ENCODE measurements around the gene MACF1. TPM values are rescaled to one million over a fixed set of nuclear protein-coding genes. Genes with fewer than 3 reads are reported as not detected.
A peak's percentile ranks its signal among the peaks of the same experiment; 100 is the strongest.
"Not testable (repeated sequence)": the region's sequence is repeated elsewhere in the genome, so short reads cannot be mapped to it uniquely, and the experiment has no call there.

The MACF1 gene
- 10 to 100 TPM; 32.3 to 63.1 (median 61.9) TPM for polyA plus RNA-seq

GRCh38 chr1:39204441-39205081 is at the start of gene MACF1:
Gene MACF1 (plus strand): TSS chr1:39204695. CDS start chr1:39205023, 328 bp downstream.
- WGBS, 3 donors = 3 to 50% (median 6%) methylated on average over 9 of the region's 9 CpGs
- H3K27ac ChIP-seq (ENCODE audit: low read depth, low read length) = peak within 1 kb of the TSS; percentile 68

GRCh38 chr1:39157304-39157703 is 47.2 kb upstream of the MACF1 start:
- H3K27ac ChIP-seq (ENCODE audit: low read depth, low read length) = no peak overlapping the region

- no peak overlapping the region for H3K27ac ChIP-seq (ENCODE audit: low read depth, low read length)
- WGBS, 3 donors = 20 to 82% (median 72%) methylated on average over 11 of the region's 11 CpGs
Measured at GRCh38 chr1:39158327-39159086, 46.0 kb upstream of the MACF1 start.

- WGBS, 3 donors = 28 to 90% (median 85%) methylated on average over 1 of the region's 1 CpG
- H3K27ac ChIP-seq (ENCODE audit: low read depth, low read length) = no peak overlapping the region
Measured at GRCh38 chr1:39159224-39160036, 45.1 kb upstream of the MACF1 start.

- H3K27ac ChIP-seq (ENCODE audit: low read depth, low read length) = no peak overlapping the region
Measured at GRCh38 chr1:39160703-39161102, 43.8 kb upstream of the MACF1 start.

GRCh38 chr1:39161811-39162210 is 42.7 kb upstream of the MACF1 start:
- WGBS, 3 donors = 92 to 97% (median 96%) methylated on average over 8 of the region's 8 CpGs
- H3K27ac ChIP-seq (ENCODE audit: low read depth, low read length) = not testable (repeated sequence)

- H3K27ac ChIP-seq (ENCODE audit: low read depth, low read length) = no peak overlapping the region
Measured at GRCh38 chr1:39163469-39163868, 41.0 kb upstream of the MACF1 start.

- H3K27ac ChIP-seq (ENCODE audit: low read depth, low read length) = no peak overlapping the region
Measured at GRCh38 chr1:39164256-39164655, 40.2 kb upstream of the MACF1 start.

- WGBS, 3 donors = 76 to 91% (median 87%) methylated on average over 2 of the region's 2 CpGs
- H3K27ac ChIP-seq (ENCODE audit: low read depth, low read length) = no peak overlapping the region
Measured at GRCh38 chr1:39165049-39165448, 39.4 kb upstream of the MACF1 start.

- no peak overlapping the region for H3K27ac ChIP-seq (ENCODE audit: low read depth, low read length)
- 76 to 88% (median 86%) methylated on average over 1 of the region's 1 CpG for WGBS, 3 donors
Measured at GRCh38 chr1:39165488-39165887, 39.0 kb upstream of the MACF1 start.

- 77 to 82% (median 80%) methylated on average over 5 of the region's 5 CpGs for WGBS, 3 donors
- H3K27ac ChIP-seq (ENCODE audit: low read depth, low read length) = no peak overlapping the region
Measured at GRCh38 chr1:39167632-39168209, 36.8 kb upstream of the MACF1 start.

GRCh38 chr1:39168301-39169080 is 36.0 kb upstream of the MACF1 start:
- WGBS, 3 donors = 97 to 99% (median 98%) methylated on average over 9 of the region's 9 CpGs
- no peak overlapping the region for H3K27ac ChIP-seq (ENCODE audit: low read depth, low read length)

- H3K27ac ChIP-seq (ENCODE audit: low read depth, low read length) = no peak overlapping the region
- 63 to 95% (median 86%) methylated on average over 9 of the region's 9 CpGs for WGBS, 3 donors
Measured at GRCh38 chr1:39170731-39171667, 33.5 kb upstream of the MACF1 start.

- WGBS, 3 donors = 78 to 84% (median 79%) methylated on average over 9 of the region's 9 CpGs
- H3K27ac ChIP-seq (ENCODE audit: low read depth, low read length) = no peak overlapping the region
Measured at GRCh38 chr1:39173119-39173994, 31.1 kb upstream of the MACF1 start.

GRCh38 chr1:39173995-39174380 is 30.5 kb upstream of the MACF1 start:
- no peak overlapping the region for H3K27ac ChIP-seq (ENCODE audit: low read depth, low read length)
- WGBS, 3 donors = 40 to 70% (median 59%) methylated on average over 2 of the region's 2 CpGs

- H3K27ac ChIP-seq (ENCODE audit: low read depth, low read length) = no peak overlapping the region
- 59 to 66% (median 62%) methylated on average over 5 of the region's 5 CpGs for WGBS, 3 donors
Measured at GRCh38 chr1:39174390-39175081, 30.0 kb upstream of the MACF1 start.
